ENCODE measurements around the gene GBX2.

The GBX2 gene

DNA sequence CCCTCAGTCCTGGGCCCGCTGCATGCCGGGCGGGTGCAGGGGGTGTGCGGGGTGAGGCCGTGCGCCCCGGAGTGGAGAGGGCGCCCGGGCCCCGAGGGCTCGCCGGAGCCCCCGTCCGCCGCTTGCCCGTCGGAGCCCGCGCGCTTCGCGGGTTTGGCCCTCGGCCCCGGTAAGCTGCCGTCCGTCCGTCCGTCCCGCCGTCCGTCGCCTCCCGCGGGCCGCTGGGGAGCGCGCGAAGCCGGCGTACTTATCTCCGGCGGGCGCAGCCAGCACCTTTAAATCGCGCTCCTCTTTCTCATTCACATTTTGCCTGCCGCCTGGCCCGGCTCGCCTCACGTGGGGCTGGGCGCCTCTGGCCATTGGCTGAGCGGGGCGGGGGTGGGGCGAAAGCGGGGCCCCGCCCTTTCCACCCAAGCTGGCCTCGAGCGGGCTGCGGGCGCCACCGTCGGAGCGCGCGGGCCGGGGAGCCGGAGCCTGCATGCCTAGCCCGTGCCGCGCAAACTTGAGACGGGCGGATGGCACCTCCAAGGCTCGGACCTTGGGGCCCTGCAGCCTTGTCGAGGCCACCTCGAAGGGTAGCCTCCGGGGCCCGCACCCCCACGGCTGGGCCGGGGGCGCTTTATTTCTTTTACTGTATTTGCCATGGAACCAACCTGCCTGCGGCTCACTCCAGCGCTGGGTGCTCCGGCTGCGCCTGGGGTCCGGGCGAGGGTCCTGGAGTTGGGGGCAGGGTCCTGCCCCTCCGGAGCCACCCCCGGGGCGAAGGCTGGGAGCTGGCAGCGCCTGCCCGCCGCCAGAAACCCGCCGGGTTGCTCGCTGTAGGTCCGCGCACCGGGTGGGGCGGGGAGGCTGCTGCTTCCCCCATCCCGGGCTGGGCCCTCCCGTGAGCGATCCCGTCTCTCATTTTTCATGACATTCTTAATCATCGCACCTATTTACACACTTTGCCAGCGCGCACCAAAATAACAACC, at the start of gene GBX2:
GBX2 (minus strand) TSS at position 277 of the 971 bp plus-strand sequence. CDS start 415 bp downstream, outside the sequence.
- no peak for DNase-seq

DNA sequence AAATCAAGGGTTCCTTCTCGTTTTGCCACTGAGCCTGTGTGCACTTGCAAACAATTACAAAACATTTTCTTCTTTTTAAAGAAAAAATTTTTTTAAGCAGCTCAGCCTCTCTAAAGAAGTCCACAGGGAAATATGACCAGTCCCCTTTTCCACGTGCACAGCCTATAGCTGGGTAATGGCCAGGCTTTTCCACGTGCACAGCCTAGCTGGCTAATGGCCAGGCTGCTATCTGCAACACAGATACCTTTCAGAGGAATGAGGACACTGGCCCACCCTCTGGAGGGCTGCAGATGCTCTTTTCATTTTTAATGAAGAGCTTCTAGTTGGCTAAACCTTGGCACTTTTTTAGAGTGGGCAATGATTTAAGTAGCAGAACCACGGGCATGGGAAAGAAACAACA, 49.7 kb upstream of the GBX2 start:
- DNase-seq, result no peak

GRCh38 chr2:236216711-236217110, 48.5 kb upstream of the GBX2 start:
- no peak for DNase-seq

DNA sequence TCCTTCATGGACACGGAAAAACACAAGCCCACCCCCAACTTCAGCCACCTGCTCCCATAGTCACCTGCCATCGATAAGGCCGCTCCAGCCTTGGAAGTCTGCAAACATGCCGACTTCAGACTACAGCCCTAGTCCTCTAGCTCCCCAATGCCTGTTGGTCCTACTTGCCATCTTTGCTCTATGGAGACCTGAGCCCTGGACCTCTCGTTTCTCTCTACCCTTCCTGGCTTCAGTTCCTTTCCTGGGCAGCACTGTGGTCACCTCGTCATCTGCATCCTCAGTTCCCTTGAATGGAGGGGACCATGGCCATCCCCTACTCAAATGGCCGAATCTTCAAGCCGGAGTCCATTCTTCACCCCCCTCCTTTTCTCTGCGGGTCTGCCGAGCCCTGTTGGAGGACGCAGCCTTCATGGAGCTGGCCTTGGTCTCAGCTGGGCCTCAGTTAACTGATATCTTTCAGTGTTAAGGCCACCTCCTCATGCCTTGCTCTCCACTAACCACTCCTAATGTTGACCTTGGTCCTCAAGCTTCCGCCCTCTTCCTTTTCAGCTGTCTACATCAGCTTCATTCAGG, 47.7 kb upstream of the GBX2 start:
- no peak for DNase-seq

DNA sequence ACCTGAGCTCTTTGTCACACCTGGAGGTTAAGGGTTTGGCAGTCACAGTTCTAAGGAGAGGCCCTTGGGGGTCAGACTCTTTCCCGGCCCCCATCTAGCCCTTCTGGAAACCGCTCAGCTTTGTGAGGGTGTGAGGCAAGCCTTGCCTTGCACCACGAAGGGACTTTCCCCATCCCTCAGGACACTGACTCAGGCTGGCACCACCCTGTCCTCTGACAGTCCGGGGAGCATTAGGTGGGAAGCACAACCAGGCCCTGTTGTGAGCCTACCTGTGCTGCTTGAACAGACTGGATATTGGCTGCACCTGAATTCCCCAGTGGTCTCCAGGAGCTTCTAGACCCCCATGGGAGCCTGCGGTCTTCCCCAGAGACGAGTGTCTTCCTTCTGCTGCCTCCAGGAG, 47.0 kb upstream of the GBX2 start:
- DNase-seq, result no peak

DNA sequence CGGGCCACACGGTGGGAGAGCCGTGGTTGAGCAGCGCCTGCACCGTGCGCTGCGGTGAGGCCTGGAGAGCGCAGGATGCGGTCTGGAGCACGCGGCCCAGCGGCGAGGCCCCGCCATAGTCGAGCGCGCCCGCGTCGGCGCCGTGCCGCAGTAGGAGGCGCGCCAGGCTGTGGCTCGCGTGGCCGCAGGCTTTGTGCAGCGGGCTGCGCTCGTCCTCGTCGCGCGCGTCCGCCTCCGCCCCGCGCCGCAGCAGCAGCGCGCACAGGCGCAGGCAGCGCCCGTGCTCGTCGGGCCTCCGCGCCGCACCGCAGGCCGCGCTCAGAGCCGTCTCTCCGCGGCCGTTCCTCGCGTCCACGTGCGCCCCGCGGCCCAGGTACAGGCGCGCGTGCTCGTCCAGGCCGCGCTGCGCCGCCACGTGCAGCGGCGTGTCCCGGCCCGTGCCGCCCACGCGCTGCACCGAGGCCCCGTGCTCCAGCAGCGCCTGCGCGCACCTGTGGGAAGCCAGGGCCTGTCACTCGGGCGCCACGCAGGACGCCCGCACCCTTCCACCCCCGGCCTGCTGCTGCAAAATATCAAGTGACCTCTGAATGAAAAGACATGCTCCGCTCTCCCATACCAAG, 46.3 kb upstream of the GBX2 start:
- DNase-seq, result no peak

GRCh38 chr2:236211296-236211695, 43.1 kb upstream of the GBX2 start:
- no peak for DNase-seq

GRCh38 chr2:236210536-236210935, 42.4 kb upstream of the GBX2 start:
- DNase-seq, result no peak

DNA sequence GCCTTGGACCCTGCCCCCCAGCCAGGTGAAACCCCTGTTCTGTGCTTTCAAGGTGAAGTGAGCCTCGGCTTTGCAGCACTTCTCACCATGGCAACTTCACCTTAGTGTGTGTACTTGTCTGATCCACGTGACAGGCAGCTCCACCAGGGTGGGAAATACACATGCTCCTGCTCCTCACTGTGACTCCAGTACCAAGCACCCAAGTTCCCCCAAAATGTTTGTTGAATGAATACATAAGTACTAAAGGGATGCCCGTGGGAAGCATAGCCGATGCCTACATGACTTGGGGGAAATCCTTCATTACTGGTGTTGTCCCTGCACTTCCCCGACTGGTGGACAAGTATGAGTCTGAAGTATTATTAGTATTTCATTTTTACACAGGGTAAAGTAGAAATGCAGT, 41.8 kb upstream of the GBX2 start:
- DNase-seq, result no peak

DNA sequence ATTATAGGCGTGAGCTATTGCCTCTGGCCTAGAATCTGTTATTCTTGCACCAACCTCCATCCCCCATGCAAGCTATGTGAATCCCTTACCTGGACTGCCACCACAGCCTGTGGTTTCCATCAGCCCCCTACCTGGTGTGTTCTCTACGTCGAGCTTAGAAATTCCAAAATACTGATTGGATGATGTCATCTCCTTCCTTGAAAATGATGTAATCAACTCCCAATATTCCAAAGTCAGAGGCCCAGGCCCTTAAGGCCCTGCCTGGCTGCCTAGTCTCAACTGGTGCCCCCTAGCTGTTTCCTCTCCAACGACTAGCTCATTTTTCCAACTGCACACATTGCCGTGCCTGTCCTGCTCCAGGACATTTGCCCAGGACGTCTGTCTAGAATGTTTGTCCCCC, 41.3 kb upstream of the GBX2 start:
- DNase-seq, result no peak

DNA sequence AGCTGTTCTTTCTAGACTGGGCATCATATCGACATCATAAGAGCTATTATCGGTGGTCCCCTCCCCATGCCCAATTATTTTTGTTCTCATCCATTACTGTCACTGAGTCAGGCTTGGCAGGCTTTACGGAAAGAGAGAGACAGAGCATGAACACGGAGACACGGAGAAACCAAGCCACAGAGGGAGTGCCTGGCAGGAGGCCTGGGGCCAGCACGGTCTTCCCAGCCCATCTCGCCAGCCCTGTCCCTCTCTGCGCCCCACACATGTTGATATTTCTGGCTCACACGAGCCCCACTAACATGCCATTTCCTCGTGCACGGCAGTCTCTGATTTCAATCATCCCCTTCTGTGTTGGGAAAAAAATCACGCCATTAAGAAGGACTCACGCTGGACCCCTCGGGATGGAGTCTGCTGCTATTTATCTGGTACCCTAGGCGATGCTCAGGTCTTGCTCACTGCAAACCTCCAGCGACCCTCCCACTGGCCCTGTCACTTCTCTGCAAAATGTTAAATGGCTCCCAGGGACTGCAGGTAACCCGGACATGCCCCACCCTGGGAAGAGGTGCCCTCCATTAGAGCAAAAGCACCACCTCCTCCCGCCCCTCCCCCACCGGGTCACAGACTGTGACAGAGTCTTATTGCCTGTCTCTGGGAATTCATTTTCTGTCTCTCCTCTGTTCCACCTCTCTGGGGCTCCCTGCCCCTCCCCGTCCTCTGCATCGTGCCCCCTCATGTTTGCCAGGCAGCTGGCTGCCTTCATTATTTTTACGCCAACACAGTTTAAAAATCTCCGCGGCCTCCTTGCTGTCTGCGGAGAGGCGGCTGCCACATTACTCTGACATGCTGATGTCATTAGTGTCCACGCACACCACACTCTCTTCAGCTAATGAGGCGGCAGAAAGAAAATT, 40.1 kb upstream of the GBX2 start:
- DNase-seq, result no peak

- no peak for DNase-seq
These were observed 39.3 kb upstream of the GBX2 start for GRCh38 chr2:236207472-236207871.

DNA sequence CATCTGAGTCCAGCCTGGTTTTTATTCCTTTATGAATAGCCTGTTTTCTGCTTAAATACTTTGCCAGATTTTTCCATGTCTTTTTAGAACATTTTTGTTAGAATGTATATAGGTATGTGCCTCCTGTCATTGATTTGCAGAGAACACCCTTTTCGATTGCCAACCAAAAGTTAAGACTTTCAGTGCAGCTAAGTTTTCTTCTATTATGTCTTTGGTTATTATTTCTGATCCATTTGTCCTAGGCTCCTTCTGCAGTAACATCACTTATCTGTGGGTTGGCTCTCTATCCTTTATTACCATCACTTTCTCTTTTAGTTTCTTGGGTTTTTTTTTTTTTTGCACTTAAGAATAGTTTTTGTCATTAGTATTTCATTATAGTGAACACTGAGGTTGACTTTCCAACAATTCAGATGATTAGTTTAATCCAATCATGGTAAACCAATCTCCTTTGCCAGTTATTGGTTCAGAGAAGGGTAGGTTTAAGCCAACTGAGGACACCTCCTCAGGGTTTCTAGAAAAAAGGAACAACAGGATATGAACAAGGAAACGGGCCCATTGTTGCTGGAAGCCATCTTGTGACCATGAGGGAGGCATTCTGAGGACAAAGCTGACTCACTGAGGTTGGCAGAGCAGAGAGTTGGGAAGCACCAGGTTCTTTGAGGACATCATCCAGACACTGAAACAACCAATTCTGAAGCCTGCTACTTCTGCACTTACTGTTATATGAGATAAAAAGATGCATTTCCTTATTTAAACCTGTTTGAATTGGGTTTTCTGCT, 37.9 kb upstream of the GBX2 start:
- no peak for DNase-seq

DNA sequence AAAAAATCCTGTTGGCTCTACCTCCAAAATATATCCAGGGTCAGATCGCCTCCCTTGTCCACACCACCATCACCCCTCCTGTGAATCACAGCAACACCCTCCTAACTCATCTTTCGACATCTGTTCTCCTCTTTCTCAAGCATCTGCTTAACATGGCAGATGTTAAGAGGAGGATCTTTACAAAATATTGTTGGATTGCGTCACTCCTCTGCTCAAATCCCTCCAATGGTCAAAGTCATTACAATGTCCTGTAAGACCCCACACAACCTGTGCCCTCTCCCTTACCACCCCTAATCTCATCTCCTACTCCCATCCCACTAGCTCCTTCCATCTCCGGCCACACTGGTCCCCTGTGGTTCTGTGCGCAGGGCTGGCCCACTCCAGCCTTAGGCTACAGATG, 36.8 kb upstream of the GBX2 start:
- no peak for DNase-seq

- DNase-seq, result no peak
These were observed 32.2 kb upstream of the GBX2 start for GRCh38 chr2:236200378-236200777.

DNA sequence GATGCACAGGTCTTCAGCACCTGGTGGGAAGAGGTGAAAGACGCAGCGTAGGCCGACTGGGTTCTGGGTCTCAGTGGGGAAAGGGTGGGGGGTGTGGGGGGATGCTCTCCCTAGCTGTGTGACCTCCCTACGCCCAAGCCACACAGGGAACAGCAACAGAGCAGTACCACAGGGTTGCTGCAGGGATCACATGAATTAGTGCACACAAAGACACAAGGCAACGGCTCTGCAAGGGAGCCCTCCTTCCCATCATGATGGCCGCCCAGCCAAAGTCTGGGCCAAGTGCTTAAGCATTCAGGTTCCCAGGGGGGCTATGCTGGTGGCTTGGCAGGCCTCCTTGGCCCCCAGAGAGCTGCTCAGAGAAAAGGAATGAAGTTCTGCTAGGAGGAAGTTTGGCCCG, 28.2 kb upstream of the GBX2 start:
- no peak for DNase-seq

DNA sequence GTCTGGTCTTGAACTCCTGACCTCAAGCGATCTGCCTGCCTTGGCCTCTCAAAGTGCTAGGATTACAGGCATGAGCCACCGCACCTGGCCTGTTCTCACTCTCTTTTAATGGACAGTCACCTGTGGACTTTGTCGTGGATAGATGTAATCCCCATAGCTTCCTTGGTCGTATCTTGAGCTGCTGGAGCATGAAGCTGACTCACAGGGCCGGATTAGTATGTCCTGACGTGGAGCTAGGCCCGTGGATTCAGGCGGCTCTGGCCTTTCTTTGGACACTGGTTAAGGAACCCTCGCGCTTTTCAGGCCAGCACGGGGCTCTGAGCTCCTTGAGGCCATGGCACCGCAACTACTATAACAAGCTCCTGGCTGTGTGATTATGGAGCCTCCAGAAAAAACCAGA, 27.5 kb upstream of the GBX2 start:
- no peak for DNase-seq

- DNase-seq, result no peak
These were observed 26.6 kb upstream of the GBX2 start for GRCh38 chr2:236194786-236195185.

DNA sequence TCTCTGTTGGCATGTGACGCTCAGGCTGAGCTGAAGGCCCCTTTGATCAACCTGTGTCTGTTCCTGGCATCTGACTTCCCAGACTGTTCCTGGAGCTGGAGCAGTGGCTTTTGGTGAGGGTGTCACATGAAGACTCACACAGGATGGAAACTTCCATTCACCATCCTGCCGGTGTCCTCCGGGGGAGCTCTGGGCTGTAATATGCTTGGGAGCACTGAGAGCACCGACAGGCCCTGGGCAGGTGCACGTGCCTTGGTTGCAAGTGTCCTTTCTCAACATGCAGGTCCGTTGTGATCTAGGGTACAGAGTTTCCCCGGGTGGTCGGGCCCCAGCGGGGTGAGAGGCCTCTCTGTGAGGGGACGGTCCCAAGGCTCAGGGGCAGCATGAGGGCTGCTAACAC, 24.8 kb upstream of the GBX2 start:
- DNase-seq, result no peak

DNA sequence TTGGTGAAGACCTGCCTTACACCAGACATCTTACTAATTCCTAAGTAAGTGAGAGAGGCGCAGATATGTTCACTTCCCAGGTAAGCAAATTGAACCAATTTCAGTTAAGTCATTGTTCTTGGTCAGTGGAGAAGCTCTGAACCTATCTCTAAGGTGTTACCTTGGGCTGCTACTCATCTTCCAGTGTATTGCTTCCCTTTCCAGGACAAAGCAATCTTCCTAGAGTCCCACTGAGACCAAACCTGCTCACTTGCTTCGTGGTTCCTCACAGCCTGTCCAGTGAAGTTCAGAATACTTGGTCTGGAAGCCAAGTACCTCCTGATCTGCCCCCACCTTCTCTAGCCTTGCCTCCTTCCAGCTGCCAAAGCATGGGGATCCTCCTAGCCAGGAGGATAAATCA, 22.5 kb upstream of the GBX2 start:
- DNase-seq, result no peak

- DNase-seq, result no peak
These were observed 16.5 kb upstream of the GBX2 start for GRCh38 chr2:236184701-236185100.

DNA sequence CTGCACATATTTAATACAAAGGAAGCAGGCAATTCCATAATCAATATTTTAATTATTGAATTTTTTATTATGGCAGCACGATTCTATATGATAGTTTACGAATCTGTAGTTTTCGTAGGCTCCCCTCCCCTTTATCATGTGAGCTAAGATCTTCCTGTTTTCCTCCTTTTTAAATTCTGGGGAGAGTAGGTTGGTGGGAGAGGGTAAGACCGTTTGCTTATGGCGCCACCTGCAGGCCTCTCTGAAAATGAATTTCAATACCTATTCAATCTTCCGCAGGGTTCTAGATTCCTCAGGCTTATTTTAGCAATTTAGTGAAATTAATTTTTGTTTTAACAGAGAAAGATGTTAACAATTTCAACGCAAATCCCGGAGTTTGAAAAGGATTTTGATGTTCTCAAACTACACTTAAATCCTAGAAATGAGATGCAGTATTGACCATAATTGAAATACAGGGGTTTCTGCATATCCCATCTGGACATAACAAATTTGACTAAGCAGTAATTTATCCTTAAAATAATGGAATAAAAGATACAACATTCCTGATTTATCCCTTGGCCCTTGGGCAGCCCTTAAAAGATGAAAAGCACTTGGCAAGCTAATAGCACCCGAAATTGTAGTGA, 12.8 kb upstream of the GBX2 start:
- peak; percentile 13 for DNase-seq

Measured in activated naive CD4-positive, alpha-beta T cell treated with Interleukin-2 at 50 U/mL for 16 hours (primary cell).